Measurements from ENCODE around the gene HOXB3.

DNA sequence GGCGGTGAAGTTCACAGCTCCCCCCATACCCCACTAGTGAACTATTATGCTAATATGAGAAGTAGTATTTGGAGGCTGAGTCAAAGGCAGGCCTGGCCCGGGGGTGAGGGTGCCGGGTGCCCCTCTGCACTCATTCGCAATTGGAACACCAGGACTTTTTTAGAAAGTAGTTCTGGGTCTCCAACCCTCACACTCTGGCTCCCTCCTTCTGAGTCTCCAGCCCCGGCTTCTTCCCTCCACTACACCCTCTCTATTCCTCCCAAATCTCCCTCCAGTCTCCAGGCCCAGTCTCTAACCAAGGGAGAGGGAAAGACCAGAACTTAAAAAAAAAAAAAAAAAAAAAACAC lies 33.8 kb downstream of the HOXB3 start:
- TF ChIP-seq, protein P1, sequence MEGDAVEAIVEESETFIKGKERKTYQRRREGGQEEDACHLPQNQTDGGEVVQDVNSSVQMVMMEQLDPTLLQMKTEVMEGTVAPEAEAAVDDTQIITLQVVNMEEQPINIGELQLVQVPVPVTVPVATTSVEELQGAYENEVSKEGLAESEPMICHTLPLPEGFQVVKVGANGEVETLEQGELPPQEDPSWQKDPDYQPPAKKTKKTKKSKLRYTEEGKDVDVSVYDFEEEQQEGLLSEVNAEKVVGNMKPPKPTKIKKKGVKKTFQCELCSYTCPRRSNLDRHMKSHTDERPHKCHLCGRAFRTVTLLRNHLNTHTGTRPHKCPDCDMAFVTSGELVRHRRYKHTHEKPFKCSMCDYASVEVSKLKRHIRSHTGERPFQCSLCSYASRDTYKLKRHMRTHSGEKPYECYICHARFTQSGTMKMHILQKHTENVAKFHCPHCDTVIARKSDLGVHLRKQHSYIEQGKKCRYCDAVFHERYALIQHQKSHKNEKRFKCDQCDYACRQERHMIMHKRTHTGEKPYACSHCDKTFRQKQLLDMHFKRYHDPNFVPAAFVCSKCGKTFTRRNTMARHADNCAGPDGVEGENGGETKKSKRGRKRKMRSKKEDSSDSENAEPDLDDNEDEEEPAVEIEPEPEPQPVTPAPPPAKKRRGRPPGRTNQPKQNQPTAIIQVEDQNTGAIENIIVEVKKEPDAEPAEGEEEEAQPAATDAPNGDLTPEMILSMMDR (IDR thresholded peaks at IDR 0.05): no peak
- no peak for TF ChIP-seq ZFX (IDR thresholded peaks at IDR 0.05; ENCODE audit: borderline replicate concordance)

All from 22Rv1 (cell line).